DND-41 (cell line): ENCODE results near the gene TTYH3.

Experiments used
- CTCF ChIP-seq: IDR thresholded peaks from 2 replicates; pipeline ENCODE4 v1.5.1; 2012; ENCODE audit warnings: borderline replicate concordance, low read length, moderate library complexity, mild to moderate bottlenecking; ENCODE audit not compliant: poor library complexity, severe bottlenecking; ENCODE audit errors: extremely low read depth
- EZH2 ChIP-seq: IDR thresholded peaks from 3 replicates; pipeline ENCODE4 v1.6.1; 2012; ENCODE audit warnings: borderline replicate concordance, low read depth, mild to moderate bottlenecking, moderate library complexity, low read length, inconsistent platforms; ENCODE audit not compliant: severe bottlenecking

GRCh38 chr7:2592375-2592865 lies 39.4 kb upstream of the TTYH3 start:
- TF ChIP-seq CTCF (no peak), EZH2 (no peak)
